H1 (cell line): ENCODE measurements around the gene EMC10. TPM values are rescaled to one million over a fixed set of nuclear protein-coding genes. Genes with fewer than 3 reads are reported as not detected.

ENCODE experiments used
- CTCF ChIA-PET: fragments of 300-600 bp; sonication (Branson Sonifier 250); formaldehyde crosslinking; loops from one replicate; lab custom pipeline; 2021; ENCODE audit not compliant: partially characterized antibody; lab: Charles Lee
- POLR2A ChIA-PET: fragments of 300-600 bp; sonication (Branson Sonifier 250); formaldehyde crosslinking; loops from one replicate; lab custom pipeline; 2021; ENCODE audit warnings: inconsistent platforms; ENCODE audit not compliant: partially characterized antibody; lab: Charles Lee
- DNase-seq, 2 experiments: peaks; one replicate each; pipeline versions ENCODE4 v3.0.0 to v3.0.0-alpha.2; 2010 to 2022; ENCODE audit warnings: low spot score in 2 of 2, low read depth in 1 of 2, mixed read lengths in 1 of 2
- FAIRE-seq: peaks from 2 replicates; lab custom pipeline; 2011; peaks lifted over from hg19 to GRCh38; lab: Jason Lieb, UNC
- H2AFZ ChIP-seq: 2 replicates; pipeline ENCODE4 v1.8.1; 2012; ENCODE audit warnings: low read length, inconsistent platforms
- H2AK5ac ChIP-seq: 2 replicates; pipeline ENCODE4 v1.6.1; 2013; ENCODE audit warnings: low read depth, low read length
- H2BK120ac ChIP-seq: replicated peaks from 2 replicates; pipeline ENCODE3; 2013; ENCODE audit warnings: low read depth, low read length, inconsistent platforms
- H2BK12ac ChIP-seq: 2 replicates; pipeline ENCODE4 v1.6.1; 2013; ENCODE audit warnings: low read depth, low read length
- H2BK15ac ChIP-seq: 2 replicates; pipeline ENCODE4 v1.6.1; 2013; ENCODE audit warnings: low read length
- H2BK20ac ChIP-seq: 2 replicates; pipeline ENCODE4 v1.6.1; 2013; ENCODE audit warnings: low read length
- H2BK5ac ChIP-seq: 2 replicates; pipeline ENCODE4 v1.6.1; 2013; ENCODE audit warnings: low read depth, low read length
- H3K14ac ChIP-seq: 2 replicates; pipeline ENCODE4 v1.6.1; 2013; ENCODE audit warnings: inconsistent platforms; ENCODE audit not compliant: insufficient read length
- H3K18ac ChIP-seq: 2 replicates; pipeline ENCODE4 v1.6.1; 2013; ENCODE audit warnings: low read length; ENCODE audit errors: extremely low read depth
- H3K23ac ChIP-seq: 2 replicates; pipeline ENCODE4 v1.6.1; 2013; ENCODE audit warnings: inconsistent platforms; ENCODE audit not compliant: insufficient read length
- H3K23me2 ChIP-seq: 2 replicates; pipeline ENCODE4 v1.6.1; 2013; ENCODE audit warnings: low read depth, low read length
- H3K27ac ChIP-seq: 2 replicates; pipeline ENCODE4 v1.6.1; 2011; ENCODE audit warnings: low read depth, low read length, inconsistent platforms
- H3K27me3 ChIP-seq, 4 experiments: replicated peaks in 1 of 4; 1 replicate in 1 of 4; 2 replicates in 3 of 4; pipeline versions ENCODE4 v1.6.1 to v1.8.1; 2011 to 2013; ENCODE audit warnings: low read length in 3 of 4, mild to moderate bottlenecking in 3 of 4, inconsistent platforms in 2 of 4, mixed read lengths in 2 of 4, moderate library complexity in 1 of 4; ENCODE audit not compliant: control insufficient read depth in 3 of 4, insufficient read depth in 3 of 4; ENCODE audit errors: extremely low read depth in 1 of 4
- H3K36me3 ChIP-seq, 4 experiments: 2 replicates each; pipeline versions ENCODE4 v1.6.1 to v1.8.1; 2011 to 2013; ENCODE audit warnings: mild to moderate bottlenecking in 4 of 4, low read length in 3 of 4, moderate library complexity in 2 of 4, control low read depth in 1 of 4, inconsistent platforms in 1 of 4; ENCODE audit not compliant: insufficient read depth in 4 of 4, control insufficient read depth in 2 of 4
- H3K4ac ChIP-seq: replicated peaks from 2 replicates; pipeline ENCODE3; 2013; ENCODE audit warnings: low read length, low read depth, mixed read lengths, inconsistent platforms; ENCODE audit not compliant: insufficient read length
- H3K4me1 ChIP-seq, 4 experiments: replicated peaks in 1 of 4; 1 replicate in 1 of 4; 2 replicates in 3 of 4; pipeline versions ENCODE4 v1.6.1 to v1.8.1; 2011 to 2013; ENCODE audit warnings: low read length in 3 of 4, inconsistent platforms in 2 of 4, mixed read lengths in 1 of 4; ENCODE audit not compliant: insufficient read depth in 4 of 4, control insufficient read depth in 3 of 4
- H3K4me2 ChIP-seq, 2 experiments: 2 replicates each; pipeline versions ENCODE4 v1.6.1 to v1.8.1; 2011 to 2013; ENCODE audit warnings: low read depth in 2 of 2, low read length in 2 of 2, control low read depth in 1 of 2, inconsistent platforms in 1 of 2, mild to moderate bottlenecking in 1 of 2; ENCODE audit not compliant: insufficient read depth in 1 of 2
- H3K4me3 ChIP-seq, 4 experiments: fragments of 200-600, 300-600 bp in 1 of 4; sonication (generic), shearing (Covaris generic), sonication (Bioruptor Twin) in 1 of 4; 2 replicates each; pipeline versions ENCODE4 v1.5.1 to v1.8.1; 2011 to 2016; ENCODE audit warnings: low read length in 4 of 4, low read depth in 3 of 4, control low read depth in 2 of 4, inconsistent platforms in 2 of 4, mild to moderate bottlenecking in 2 of 4, mixed read lengths in 1 of 4, moderate library complexity in 1 of 4; ENCODE audit not compliant: insufficient read depth in 2 of 4; ENCODE audit errors: extremely low read depth in 1 of 4
- H3K56ac ChIP-seq: replicated peaks from 2 replicates; pipeline ENCODE3; 2013; ENCODE audit warnings: low read depth, mild to moderate bottlenecking, mixed read lengths, low read length, inconsistent platforms; ENCODE audit not compliant: insufficient read length
- H3K79me1 ChIP-seq: 2 replicates; pipeline ENCODE4 v1.6.1; 2013; ENCODE audit warnings: low read depth, low read length, control low read depth
- H3K79me2 ChIP-seq, 2 experiments: 2 replicates each; pipeline versions ENCODE4 v1.6.1 to v1.8.1; 2012 to 2013; ENCODE audit warnings: low read length in 2 of 2, mild to moderate bottlenecking in 2 of 2, inconsistent platforms in 1 of 2; ENCODE audit not compliant: insufficient read depth in 2 of 2, control insufficient read depth in 1 of 2
- H3K9ac ChIP-seq, 4 experiments: replicated peaks in 1 of 4; 1 replicate in 1 of 4; 2 replicates in 3 of 4; pipeline versions ENCODE4 v1.6.1 to v1.8.1; 2011 to 2013; ENCODE audit warnings: low read depth in 3 of 4, low read length in 3 of 4, control low read depth in 2 of 4, mild to moderate bottlenecking in 2 of 4, moderate library complexity in 2 of 4, inconsistent platforms in 1 of 4; ENCODE audit errors: extremely low read depth in 1 of 4
- H3K9me3 ChIP-seq, 2 experiments: 2 replicates each; pipeline versions ENCODE4 v1.6.1 to v1.8.1; 2012 to 2013; ENCODE audit warnings: mild to moderate bottlenecking in 2 of 2, moderate library complexity in 2 of 2, control low read depth in 1 of 2, inconsistent platforms in 1 of 2, low read depth in 1 of 2, low read length in 1 of 2, mixed read lengths in 1 of 2; ENCODE audit not compliant: insufficient read depth in 2 of 2
- H4K20me1 ChIP-seq, 2 experiments: replicated peaks in 1 of 2; 2 replicates each; pipeline versions ENCODE3 to v1.8.1; 2011 to 2013; ENCODE audit warnings: inconsistent platforms in 2 of 2, low read length in 2 of 2, mild to moderate bottlenecking in 1 of 2; ENCODE audit not compliant: insufficient read depth in 2 of 2, control insufficient read depth in 1 of 2
- H4K5ac ChIP-seq: 2 replicates; pipeline ENCODE4 v1.6.1; 2013; ENCODE audit warnings: low read length, low read depth, mixed read lengths, inconsistent platforms; ENCODE audit not compliant: insufficient read length
- H4K8ac ChIP-seq: 2 replicates; pipeline ENCODE4 v1.8.0; 2013; ENCODE audit warnings: mild to moderate bottlenecking, moderate library complexity, low read length, inconsistent platforms; ENCODE audit not compliant: insufficient read depth; ENCODE audit errors: extremely low read depth
- H4K91ac ChIP-seq: replicated peaks from 2 replicates; pipeline ENCODE3; 2013; ENCODE audit warnings: low read length, mixed read lengths, inconsistent platforms; ENCODE audit not compliant: insufficient read length
- BRCA1 ChIP-seq: IDR thresholded peaks from 2 replicates; pipeline ENCODE4 v1.6.1; 2012; ENCODE audit warnings: low read depth, low read length, improper control_type of control experiment
- CREB1 ChIP-seq: IDR thresholded peaks from 2 replicates; pipeline ENCODE4 v1.6.1; 2012; ENCODE audit warnings: inconsistent platforms
- CTBP2 ChIP-seq: IDR thresholded peaks from 2 replicates; pipeline ENCODE4 v1.7.0; 2011; ENCODE audit warnings: borderline replicate concordance, mild to moderate bottlenecking, moderate library complexity, mixed read lengths, low read length; ENCODE audit not compliant: insufficient read depth, insufficient read length
- SP2 ChIP-seq: IDR thresholded peaks from 2 replicates; pipeline ENCODE4 v1.6.1; 2012; ENCODE audit warnings: mild to moderate bottlenecking, low read length, inconsistent platforms
- WGBS, 2 experiments: shearing (Covaris generic) in 1 of 2; methylation state at CpG; one replicate each; pipeline versions ENCODE4 v1.1.6 to v1.1.7; 2013 to 2015; ENCODE audit warnings: low lambda C conversion rate in 2 of 2, mixed read lengths in 2 of 2, inconsistent platforms in 1 of 2, low coverage in 1 of 2, missing lambda C conversion rate in 1 of 2; ENCODE audit not compliant: insufficient replicate concordance in 2 of 2, insufficient coverage in 1 of 2, insufficient read length in 1 of 2; ENCODE audit errors: extremely low coverage in 1 of 2, missing lambda C conversion rate in 1 of 2; 5-methylcytosine and 5-hydroxymethylcytosine counted together
- polyA plus RNA-seq, 7 experiments: library from polyadenylated mRNA; depleted of rRNA in 3 of 7; stranded (reverse) in 5 of 7; unstranded in 2 of 7; fragments of >200 nt in 5 of 7; fragments of 200-250 nt in 2 of 7; gene quantifications; 1 replicate in 5 of 7; 2 replicates in 1 of 7; 4 replicates in 1 of 7; pipeline versions ENCODE4 v1.2.1 to v1.2.3, GENCODE V29; 2011 to 2013; ENCODE audit warnings: missing spikeins in 2 of 7, mixed read lengths in 2 of 7
- total RNA-seq: library from RNA; stranded (reverse); fragmentation: NEBNext Ultra II Directional; extraction: Animal tissue kit (Norgen Biotek cat#: 25700); gene quantifications from 2 replicates; pipeline ENCODE4 v1.2.1, GENCODE V29; 2021
- TF ChIP-seq, protein P1 (sequence below): IDR thresholded peaks from 2 replicates; pipeline ENCODE4 v1.6.1; 2012; ENCODE audit warnings: inconsistent platforms

The EMC10 gene
- total and polyA plus RNA-seq, 2 of the 8 experiments (the other 6 are each of a cell fraction or from before 2014, with no cell fraction given), result 77.6 to 103 TPM

DNA sequence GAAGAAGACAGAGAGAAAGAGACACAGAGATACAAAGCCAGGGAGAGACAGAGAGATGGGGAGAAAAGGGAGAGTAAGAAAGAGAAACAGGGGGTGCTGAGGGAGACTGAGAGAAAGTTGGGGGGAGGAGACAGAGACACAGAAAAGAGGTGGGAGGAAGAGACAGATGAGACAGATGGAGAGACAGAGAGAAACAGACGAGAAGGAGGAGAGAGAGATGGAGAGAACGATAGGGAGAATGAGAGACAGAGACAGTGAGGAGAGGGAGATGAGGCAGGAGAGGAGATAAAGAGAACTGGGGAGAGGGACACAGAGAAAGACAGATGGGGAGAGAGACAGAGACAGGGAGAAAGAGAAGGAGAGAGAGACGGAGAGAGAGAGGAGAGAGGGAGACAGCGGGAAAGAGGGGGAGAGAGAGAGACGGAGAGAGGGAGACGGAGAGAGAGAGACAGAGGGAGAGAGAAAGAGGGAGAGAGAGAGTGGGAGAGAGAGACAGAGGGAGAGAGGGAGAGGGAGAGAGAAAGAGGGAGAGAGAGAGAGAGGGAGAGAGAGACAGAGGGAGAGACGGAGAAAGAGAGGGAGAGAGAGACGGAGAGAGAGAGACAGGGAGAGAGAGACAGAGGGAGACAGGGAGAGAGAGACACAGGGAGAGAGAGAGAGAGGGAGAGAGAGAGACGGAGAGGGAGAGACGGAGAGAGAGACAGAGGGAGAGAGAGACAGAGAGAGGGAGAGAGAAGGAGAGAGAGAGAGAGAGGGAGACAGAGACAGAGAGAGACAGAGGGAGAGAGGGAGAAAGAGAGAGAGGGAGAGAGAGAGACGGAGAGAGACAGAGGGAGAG, 22.1 kb downstream of the EMC10 start:
- Histone ChIP-seq H3K4me3 (no peak overlapping the region), H3K23me2 (peaks cover 3% of the 10 kb centered on the region; the same call in 1 of the 2 replicates), H3K9ac (no peak overlapping the region), H4K8ac (no peak overlapping the region), H2BK12ac (peak overlapping the region; percentile 17; the same call in 1 of the 2 replicates), H2BK120ac (no peak overlapping the region), H2BK15ac (no peak overlapping the region), H2BK5ac (no peak overlapping the region), H3K27ac (no peak overlapping the region), H3K4me2 (no peak overlapping the region), H4K5ac (no peak overlapping the region), H3K14ac (no peak overlapping the region), H4K91ac (no peak overlapping the region), H3K79me2 (no peaks in the 10 kb centered on the region), H3K4me1 (peaks cover 0 to 9% (median 3%) of the 10 kb centered on the region in 4 experiments; a peak in 5 of 7 replicates), H3K79me1 (no peaks in the 10 kb centered on the region), H2BK20ac (no peak overlapping the region), H4K20me1 (no peaks in the 10 kb centered on the region), H3K4ac (no peak overlapping the region), H3K56ac (no peak overlapping the region), H3K36me3 (no peaks in the 10 kb centered on the region), H3K23ac (no peak overlapping the region), H2AK5ac (no peak overlapping the region), H3K18ac (no peak overlapping the region), H2AFZ (no peak overlapping the region), H3K9me3 (no peaks in the 10 kb centered on the region), H3K27me3 (peaks cover 1 to 51% (median 47%) of the 10 kb centered on the region in 4 experiments)
- no peak for FAIRE-seq
- 20 to 57% methylated on average over 1 to 11 of the region's 11 CpGs for WGBS, 2 experiments
- POLR2A ChIA-PET, result no interaction called here
- CTCF ChIA-PET, result no interaction called here
- DNase-seq, result no peak
- TF ChIP-seq SP2 (no peak), CREB1 (no peak), CTBP2 (no peak), BRCA1 (no peak)
- TF ChIP-seq, protein P1, sequence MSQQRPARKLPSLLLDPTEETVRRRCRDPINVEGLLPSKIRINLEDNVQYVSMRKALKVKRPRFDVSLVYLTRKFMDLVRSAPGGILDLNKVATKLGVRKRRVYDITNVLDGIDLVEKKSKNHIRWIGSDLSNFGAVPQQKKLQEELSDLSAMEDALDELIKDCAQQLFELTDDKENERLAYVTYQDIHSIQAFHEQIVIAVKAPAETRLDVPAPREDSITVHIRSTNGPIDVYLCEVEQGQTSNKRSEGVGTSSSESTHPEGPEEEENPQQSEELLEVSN, result no peak
